Activated CD8-positive, alpha-beta memory T cell treated with anti-CD3 and anti-CD28 coated beads for 48 hours (primary cell): ENCODE data around the gene IGF2BP3.
"Not testable (repeated sequence)": the region's sequence is repeated elsewhere in the genome, so short reads cannot be mapped to it uniquely, and the experiment has no call there.

Source experiments
- DNase-seq, 3 experiments: peaks; one replicate each; pipeline ENCODE4 v3.0.0-alpha.2; 2020; ENCODE audit warnings: low read depth in 2 of 3, low spot score in 2 of 3

IGF2BP3 gene

GRCh38 chr7:23343806-23344475 lies 126.3 kb downstream of the IGF2BP3 start:
- DNase-seq, result no peak

- no peak for DNase-seq
Observed at GRCh38 chr7:23343102-23343501, 127.2 kb downstream of the IGF2BP3 start.

DNA sequence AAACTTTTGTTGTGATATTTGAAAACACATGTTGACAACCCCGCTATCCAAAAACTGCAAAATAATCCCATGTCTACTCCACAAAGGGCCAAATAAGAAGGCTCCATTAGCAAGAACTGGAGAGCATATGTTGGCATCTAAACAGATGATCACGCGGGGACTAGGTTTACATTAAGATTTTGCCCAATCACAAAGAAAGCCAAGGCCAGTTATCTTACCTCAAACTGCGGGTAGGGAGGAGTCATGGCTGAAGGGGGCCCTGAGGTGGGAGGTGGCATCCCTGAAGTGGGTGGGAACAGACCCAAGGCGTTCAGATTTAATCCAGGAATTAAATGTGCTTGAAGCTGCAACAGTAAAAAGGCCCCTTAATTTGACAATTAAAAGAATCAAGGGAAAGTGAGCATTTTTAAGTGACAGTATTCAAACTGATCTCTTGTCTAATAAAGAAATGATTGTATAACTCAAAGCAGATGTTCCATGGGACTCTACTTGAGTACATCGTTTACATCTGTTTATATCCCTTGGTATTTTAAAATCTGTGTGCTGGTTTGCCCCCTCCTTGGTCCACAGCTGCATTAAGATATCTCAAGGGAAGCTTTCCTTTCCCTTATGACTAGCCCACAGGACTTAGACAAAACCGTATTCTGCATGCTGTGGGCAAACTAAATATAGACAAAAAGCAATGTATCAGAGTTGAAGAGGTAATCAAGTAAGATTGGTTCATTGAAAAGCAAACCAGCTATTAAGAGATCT lies 128.3 kb downstream of the IGF2BP3 start:
- no peak for DNase-seq

DNA sequence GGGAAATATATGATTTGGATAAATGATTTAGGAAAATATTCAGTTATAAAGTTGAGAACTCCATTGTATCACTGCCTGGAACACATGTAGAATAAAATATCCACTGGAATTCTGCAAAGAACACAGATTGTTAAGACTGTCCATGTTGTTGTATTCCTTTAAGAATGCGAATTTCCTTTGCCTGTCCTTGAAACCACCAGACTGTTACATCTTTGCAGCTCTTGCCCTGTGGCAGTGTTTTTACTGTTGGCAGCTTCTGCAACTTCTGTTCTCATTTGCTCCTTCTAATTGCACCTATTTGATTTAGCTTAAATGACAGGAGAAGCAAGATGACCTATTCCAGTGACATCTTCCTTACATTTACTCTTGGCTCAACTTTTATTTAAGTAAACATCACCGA lies 131.4 kb downstream of the IGF2BP3 start:
- no peak for DNase-seq

DNA sequence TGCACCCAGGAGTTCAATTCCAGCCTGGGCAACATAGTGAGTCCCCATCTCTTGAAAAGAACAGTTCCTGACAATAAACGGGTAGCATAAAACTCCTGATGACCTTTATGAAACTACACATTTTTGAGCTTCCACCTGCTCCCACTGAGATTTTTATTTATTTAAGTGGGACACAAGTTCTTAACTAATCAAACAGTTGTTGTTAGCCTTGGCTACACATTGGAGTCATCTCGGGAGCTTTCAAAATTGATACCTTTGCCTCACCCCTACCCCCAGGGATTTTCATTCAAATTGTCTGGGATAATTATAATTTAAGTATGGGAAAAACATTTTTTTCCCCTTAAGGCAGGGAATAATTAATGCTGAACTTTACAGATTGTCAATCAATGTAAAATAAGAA lies 131.9 kb downstream of the IGF2BP3 start:
- no peak for DNase-seq

DNA sequence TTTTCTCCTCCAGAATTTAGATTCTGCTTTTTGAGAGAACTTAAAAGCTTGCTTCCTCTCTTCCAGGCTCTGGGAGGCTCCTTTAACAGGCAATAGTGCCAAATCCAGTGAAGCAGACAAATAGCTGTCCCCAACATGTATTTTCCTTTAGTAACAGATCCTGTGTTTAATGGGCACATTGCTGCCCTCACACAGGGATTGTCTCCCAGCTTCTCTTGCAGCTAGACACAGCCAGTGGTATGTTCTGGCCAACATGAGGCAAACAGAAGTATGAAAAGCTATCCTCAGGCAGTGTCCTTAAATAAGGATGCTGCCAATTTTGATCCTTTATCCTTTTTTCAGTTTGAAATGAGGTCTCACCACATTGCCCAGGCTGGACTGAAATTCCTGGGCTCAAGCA lies 132.9 kb downstream of the IGF2BP3 start:
- no peak for DNase-seq

- DNase-seq, result no peak
Observed at GRCh38 chr7:23336799-23337283, 133.4 kb downstream of the IGF2BP3 start.

DNA sequence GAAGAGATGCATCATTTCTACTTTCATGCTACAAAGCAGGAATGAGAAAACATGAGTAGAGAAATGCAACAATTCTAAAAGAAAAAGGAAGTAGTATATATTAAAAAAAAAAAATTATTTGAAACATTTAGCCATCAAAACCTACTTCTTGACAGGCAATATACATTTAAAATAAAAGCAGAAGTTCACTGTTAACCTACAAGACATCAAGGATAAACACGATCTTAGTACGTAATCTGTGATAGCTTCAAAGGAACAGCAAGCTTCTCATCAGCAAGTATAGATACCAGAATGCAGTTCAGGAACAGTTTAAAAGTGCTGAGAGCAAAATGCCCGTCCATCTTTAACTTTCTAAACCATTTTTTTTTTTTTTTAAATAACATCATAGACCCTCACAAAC lies 134.2 kb downstream of the IGF2BP3 start:
- no peak for DNase-seq

DNA sequence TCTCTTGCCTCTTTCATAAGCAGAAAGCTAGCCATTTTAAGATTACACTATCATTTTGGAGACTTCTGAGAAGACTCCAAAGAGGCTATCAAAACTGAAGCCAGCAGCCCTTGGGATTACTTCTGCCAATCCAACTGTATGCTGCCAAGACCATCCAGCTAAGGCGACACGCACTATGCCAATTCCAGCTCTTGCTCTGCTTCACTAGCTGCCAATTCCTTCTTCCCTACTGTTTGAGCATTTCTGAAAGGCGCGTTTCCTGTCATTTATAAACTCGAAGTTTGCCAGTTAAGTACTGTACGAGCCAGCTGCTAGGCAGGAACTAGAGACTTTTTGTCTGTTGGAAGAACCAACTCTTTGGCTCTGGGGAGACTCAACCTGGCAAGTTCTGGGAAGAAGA lies 134.7 kb downstream of the IGF2BP3 start:
- no peak for DNase-seq

DNA sequence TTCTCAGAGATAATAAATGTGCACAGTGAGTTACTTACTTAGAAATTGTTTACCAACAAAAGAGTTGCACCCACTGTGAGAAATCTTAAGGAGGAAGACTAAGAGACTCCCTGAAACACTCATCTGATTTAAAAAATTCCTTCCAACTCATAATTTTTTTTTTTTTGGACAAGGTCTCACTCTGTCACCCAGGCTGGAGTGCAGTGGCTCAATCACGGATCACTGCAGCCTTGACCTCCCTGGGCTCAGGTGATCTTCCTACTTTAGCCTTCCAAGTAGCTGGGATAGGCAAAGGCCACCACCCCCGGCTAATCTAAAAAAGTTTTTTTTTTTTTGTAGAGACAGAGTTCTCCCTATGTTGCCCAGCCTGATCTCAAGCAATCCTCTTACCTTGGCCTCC lies 135.2 kb downstream of the IGF2BP3 start:
- DNase-seq, result no peak

GRCh38 chr7:23334482-23335056 lies 135.7 kb downstream of the IGF2BP3 start:
- DNase-seq, result no peak

GRCh38 chr7:23333671-23334246 lies 136.5 kb downstream of the IGF2BP3 start:
- no peak for DNase-seq

DNA sequence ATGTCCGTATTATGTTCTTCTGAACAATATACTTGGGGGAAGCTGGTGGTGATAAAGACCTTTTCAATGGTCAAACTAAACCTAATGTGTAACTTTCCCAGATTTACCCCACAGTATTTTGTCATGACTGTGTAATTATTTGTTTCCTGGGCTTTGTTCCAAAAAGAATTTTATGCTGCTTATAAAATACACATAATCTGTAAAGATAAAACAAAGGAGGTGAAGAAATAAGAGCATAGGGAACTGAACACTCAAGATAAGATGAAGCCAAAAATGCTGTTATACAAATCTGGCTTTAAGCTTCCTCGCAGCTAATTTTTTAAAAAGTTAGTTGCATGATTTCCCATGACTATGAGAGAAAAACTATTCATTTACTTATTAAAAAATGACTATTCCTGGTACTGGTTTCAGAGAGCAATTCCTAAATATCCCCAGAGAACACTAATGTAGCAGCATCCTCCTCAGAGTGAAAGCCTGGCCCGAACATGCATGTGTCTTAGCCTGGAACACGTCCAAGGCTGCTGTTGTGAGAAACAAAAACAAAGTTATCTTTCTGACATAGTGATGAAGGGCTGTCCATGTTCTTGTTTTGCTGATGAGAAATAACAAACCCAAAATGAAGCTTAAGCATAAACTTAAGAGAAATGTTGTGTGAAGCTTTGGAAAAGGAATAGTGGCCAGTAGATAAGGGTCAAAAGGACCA lies 137.2 kb downstream of the IGF2BP3 start:
- no peak for DNase-seq

DNA sequence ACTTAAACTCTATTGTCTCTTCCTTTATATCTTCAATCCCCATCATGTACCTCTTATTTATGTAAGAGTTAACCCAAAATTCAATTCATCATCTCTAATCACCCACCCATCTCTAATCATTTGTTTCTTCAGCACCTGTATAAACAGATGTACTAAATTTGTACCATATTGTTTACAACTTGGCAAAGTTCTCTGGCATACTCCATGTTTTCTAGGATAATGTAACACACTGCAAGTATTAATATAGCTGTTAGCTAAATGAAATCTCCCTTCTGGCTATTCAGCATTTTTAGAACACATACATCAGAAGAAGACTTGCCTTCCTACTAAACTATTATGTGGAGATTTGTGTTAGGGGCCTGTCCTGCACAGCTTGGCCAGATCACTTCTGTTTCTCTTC lies 138.1 kb downstream of the IGF2BP3 start:
- DNase-seq, result no peak

DNA sequence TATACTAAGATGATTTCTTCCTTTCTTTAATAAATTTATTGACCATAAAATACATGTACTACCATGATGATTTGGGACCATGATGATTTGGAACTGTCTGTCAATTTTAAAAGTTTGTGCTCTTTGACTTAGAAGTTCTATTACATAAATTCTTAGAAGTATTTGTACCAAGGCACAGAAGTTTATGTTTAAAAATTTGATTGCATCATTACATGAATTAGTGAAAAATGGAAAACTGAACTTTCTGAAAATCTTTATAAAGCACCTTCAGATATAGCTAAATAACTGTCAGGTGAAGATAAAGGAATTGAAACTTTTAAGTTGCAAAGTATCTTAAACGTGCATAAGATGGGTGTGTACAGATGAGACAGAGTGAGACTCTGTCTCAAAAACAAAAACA lies 139.2 kb downstream of the IGF2BP3 start:
- no peak for DNase-seq

DNA sequence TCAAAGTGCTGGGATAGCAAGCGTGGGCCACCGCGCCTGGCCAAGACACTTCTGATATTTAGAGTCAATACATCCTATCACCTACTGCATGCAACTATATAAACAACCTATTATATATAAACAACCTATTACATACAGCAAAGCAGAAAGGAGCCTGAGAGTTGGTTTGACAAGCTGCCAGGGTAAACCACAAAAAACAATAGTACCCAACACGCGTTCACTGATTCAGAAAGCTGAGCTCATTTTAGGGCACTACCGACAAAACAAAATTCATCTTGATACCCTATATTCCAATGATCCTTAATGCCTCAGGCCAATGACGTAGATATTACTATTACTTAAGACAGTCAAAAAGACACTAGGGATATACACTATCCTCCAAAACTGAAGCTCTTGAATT lies 154.9 kb downstream of the IGF2BP3 start:
- DNase-seq, result no peak

- not testable (repeated sequence) for DNase-seq
Observed at GRCh38 chr7:23312141-23312540, 158.2 kb downstream of the IGF2BP3 start.

DNA sequence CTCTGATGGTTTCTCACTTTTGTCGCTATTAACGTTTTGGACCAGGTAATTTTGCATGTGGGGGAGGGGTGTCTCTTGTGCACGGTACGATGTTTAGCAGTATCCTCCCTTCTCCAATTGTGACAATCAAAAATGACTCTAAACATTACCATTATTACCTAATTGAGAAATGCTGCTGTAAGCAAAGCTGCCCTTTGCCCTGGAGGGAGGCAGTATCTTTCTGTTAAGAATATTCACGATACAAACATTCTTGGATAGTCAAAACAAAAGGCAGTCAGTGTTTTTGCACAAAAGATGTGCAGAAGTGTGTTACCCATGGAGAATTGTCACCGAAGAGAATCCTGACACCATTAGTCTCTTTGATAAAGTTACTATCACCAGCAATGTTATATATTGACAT lies 161.5 kb downstream of the IGF2BP3 start:
- no peak for DNase-seq

DNA sequence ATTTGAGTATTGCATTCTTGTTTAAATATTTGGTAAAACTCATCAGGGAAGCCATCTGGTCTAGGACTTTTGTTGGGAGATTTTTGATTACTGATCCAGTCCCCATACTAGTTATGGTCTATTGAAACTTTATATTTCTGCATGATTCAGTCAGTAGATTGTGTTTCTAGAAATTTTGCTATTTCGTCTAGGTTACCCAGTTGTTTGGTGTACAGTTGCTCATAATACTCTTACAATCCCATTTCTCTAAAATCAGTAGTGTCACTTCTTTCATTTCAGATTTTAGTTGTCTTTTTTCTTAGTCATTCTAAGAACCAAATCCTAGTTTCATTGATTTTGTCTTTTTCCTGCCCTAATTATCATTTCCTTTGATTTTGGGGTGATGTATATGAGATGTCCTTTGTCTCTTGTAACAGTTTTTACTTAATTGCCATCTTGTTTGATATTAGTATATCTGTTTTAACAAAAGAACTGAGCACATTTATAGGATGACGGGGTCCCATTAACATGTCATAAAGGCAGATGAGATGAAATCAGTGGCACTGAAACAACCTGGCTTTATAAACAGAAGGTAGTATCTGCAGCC lies 163.3 kb downstream of the IGF2BP3 start:
- no peak for DNase-seq

DNA sequence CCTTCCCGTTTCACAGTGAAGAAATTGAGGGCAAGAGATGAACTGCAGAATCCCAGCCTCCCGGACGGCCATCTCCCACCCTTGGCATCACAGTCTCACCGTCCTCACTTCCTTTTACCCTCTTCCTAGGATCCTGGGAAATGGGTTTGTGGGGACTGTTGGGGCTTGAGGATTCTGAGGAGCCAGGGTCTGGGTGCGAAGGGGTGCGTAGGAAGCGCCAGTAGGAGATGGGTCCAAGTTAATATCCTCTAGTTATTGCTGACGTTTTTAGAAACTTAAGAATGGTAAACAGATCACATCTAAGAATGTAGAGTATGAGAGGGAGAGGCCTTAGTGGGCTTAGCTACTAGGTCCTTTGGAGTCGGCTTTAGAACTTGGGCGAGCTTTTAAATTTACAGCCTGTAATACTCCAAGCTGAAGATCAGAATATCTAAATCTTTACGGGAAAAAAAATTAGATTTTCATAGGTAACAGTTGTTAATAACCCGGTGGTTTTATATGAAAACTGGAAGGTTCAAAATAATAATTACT lies 170.5 kb downstream of the IGF2BP3 start:
- no peak for DNase-seq
